ENCODE measurements around the gene SELENOI.

The SELENOI gene

DNA sequence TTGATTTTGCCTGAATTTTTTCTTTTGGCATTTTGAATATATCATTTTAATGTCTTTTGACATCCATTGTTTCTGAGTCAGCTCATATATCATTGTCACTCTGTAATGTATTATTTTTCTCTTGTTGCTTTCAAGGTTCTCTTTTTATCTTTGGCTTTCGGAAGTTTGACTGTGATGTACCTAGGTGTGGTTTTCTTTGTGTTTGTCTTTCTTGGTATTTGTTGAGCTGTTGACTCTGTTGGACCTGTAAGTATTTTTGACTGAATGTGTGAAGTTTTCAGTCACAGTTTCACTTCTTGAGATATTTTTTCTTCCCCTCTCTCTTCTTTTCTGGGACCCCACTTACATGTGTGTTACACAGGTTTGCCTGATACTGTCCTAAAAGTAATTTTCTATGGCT lies 30.9 kb downstream of the SELENOI start:
- WGBS, 2 experiments = 78 to 100% methylated on average over 1 of the region's 1 CpG
- no peaks in the 10 kb centered on the region for H3K9me3 ChIP-seq (ENCODE audit: control insufficient read depth, low read length)
- no peaks in the 10 kb centered on the region for H3K27me3 ChIP-seq (ENCODE audit: control insufficient read depth, insufficient read depth, low read length, poor library complexity, severe bottlenecking)
- no peak overlapping the region for H3K27ac ChIP-seq (ENCODE audit: insufficient read depth, low read depth, low read length, poor library complexity, severe bottlenecking)
- no peaks in the 10 kb centered on the region for H3K4me1 ChIP-seq (ENCODE audit: control insufficient read depth, insufficient read depth, low read length)
- H3K4me3 ChIP-seq (ENCODE audit: insufficient read depth, low read depth, low read length) = no peak overlapping the region
- peaks cover 17% of the 10 kb centered on the region for H3K36me3 ChIP-seq (ENCODE audit: control insufficient read depth, insufficient read depth, low read length)

DNA sequence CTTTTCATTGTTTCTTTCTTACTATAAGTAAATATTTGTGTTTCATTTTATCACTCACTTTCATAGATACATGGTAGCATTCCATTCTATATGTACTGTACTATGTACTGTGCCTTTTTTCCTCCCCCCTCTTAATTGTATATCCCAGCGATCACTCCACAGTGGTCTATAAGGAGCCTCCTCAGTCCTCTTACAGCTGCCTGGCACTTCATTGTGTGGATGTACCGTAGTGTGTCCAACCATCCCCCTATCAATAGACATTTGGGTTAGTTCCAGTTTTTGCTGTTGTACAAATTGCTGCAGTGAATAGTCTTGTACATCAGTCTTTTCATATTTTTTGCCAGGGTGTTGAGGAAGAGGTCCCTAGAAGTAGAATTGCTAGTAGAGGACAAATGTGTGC lies 34.3 kb downstream of the SELENOI start:
- Histone ChIP-seq H3K4me1 (ENCODE audit: control insufficient read depth, insufficient read depth, low read length) (no peaks in the 10 kb centered on the region), H3K27me3 (ENCODE audit: control insufficient read depth, insufficient read depth, low read length, poor library complexity, severe bottlenecking) (no peaks in the 10 kb centered on the region), H3K4me3 (ENCODE audit: insufficient read depth, low read depth, low read length) (no peak overlapping the region), H3K36me3 (ENCODE audit: control insufficient read depth, insufficient read depth, low read length) (no peaks in the 10 kb centered on the region), H3K9me3 (ENCODE audit: control insufficient read depth, low read length) (no peaks in the 10 kb centered on the region), H3K27ac (ENCODE audit: insufficient read depth, low read depth, low read length, poor library complexity, severe bottlenecking) (no peak overlapping the region)
- WGBS, 2 experiments = 94 to 95% methylated on average over 2 of the region's 2 CpGs

DNA sequence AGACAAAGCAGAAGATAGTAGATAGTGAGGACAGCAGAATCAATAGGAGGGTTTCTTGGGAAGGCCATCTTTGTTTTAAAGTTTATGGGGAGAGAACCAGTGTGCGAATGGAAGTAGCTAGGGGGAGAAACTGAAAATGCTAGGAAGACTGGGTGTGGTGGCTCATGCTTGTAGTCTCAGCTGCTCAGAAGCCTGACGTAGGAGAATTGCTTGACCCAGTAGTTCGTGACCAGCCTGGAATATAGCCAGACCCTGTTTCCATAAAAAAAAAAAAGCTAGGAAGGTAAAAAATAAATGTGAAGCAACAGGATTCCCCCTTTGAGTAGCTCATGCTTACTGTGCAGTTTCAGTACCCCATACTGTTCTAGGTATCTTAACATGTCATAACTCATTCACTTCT lies 36.6 kb downstream of the SELENOI start:
- Histone ChIP-seq H3K27ac (ENCODE audit: insufficient read depth, low read depth, low read length, poor library complexity, severe bottlenecking) (no peak overlapping the region), H3K27me3 (ENCODE audit: control insufficient read depth, insufficient read depth, low read length, poor library complexity, severe bottlenecking) (no peaks in the 10 kb centered on the region), H3K9me3 (ENCODE audit: control insufficient read depth, low read length) (no peaks in the 10 kb centered on the region), H3K4me3 (ENCODE audit: insufficient read depth, low read depth, low read length) (no peak overlapping the region), H3K36me3 (ENCODE audit: control insufficient read depth, insufficient read depth, low read length) (peaks cover 5% of the 10 kb centered on the region), H3K4me1 (ENCODE audit: control insufficient read depth, insufficient read depth, low read length) (no peaks in the 10 kb centered on the region)
- 90 to 97% methylated on average over 3 of the region's 3 CpGs for WGBS, 2 experiments

DNA sequence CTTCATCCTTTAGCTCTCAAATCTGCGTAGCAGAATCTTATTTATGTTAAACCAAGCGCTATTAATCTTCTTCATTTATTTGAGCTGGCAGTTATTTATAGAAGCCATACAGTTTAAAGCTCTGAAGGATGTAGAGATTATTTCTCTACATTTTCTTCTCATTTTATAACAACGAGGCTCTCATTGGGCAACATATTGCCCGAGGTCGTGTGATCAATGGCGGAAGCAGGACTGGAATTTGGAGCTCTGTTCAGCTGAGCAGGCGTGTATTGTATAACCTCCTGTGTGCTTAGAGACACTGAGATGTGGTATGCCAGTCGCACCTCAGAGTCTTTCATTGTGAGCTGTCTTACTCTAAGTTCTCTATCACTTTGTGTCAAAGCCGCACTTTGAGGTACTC lies 38.2 kb downstream of the SELENOI start:
- Histone ChIP-seq H3K4me1 (ENCODE audit: control insufficient read depth, insufficient read depth, low read length) (no peaks in the 10 kb centered on the region), H3K36me3 (ENCODE audit: control insufficient read depth, insufficient read depth, low read length) (peaks cover 5% of the 10 kb centered on the region)

DNA sequence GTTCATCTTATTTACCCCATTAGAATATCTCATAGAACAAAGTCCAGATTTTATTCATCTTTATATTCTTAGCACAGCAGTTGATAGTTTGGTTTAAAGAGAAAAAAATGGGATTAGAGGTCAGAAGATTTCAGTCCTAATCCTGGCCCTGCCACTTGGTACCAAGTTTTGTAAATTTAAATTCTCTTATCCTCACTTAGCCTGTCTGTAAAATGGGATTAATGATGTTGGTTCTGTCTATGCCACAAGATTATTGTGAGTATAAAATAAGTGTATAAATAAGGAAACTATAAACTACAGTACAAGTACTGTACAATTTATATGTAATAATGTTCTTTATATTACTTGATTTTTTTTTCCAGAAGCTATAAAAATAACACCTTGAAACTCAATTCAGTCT lies 38.7 kb downstream of the SELENOI start:
- Histone ChIP-seq H3K27ac (ENCODE audit: insufficient read depth, low read depth, low read length, poor library complexity, severe bottlenecking) (no peak overlapping the region), H3K9me3 (ENCODE audit: control insufficient read depth, low read length) (no peaks in the 10 kb centered on the region), H3K4me3 (ENCODE audit: insufficient read depth, low read depth, low read length) (no peak overlapping the region), H3K4me1 (ENCODE audit: control insufficient read depth, insufficient read depth, low read length) (no peaks in the 10 kb centered on the region), H3K36me3 (ENCODE audit: control insufficient read depth, insufficient read depth, low read length) (peaks cover 7% of the 10 kb centered on the region), H3K27me3 (ENCODE audit: control insufficient read depth, insufficient read depth, low read length, poor library complexity, severe bottlenecking) (no peaks in the 10 kb centered on the region)

More for the DNA sequence above, 38.2 kb downstream of the SELENOI start:
- no peak overlapping the region for H3K27ac ChIP-seq (ENCODE audit: insufficient read depth, low read depth, low read length, poor library complexity, severe bottlenecking)
- no peak overlapping the region for H3K4me3 ChIP-seq (ENCODE audit: insufficient read depth, low read depth, low read length)
- H3K27me3 ChIP-seq (ENCODE audit: control insufficient read depth, insufficient read depth, low read length, poor library complexity, severe bottlenecking) = no peaks in the 10 kb centered on the region
- 95 to 96% methylated on average over 9 of the region's 9 CpGs for WGBS, 2 experiments
- H3K9me3 ChIP-seq (ENCODE audit: control insufficient read depth, low read length) = no peaks in the 10 kb centered on the region

DNA sequence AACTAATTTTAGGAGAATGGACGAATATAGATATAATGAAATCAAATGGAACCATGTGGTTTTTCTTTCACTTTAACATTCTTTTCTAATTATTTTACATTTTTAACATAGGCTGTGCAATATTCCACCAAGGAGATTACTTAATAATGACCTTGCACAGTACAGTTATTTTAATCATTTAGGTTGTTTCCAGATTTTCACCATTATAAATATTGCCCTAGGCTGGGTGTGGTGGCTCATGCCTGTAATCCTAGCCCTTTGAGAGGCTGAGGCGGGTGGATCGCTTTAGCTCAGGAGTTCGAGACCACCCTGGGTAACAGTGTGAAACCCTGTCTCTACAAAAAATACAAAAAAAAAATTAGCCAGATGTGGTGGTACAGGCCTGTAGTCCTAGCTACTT lies 41.2 kb downstream of the SELENOI start:
- no peaks in the 10 kb centered on the region for H3K27me3 ChIP-seq (ENCODE audit: control insufficient read depth, insufficient read depth, low read length, poor library complexity, severe bottlenecking)
- H3K4me3 ChIP-seq (ENCODE audit: insufficient read depth, low read depth, low read length) = no peak overlapping the region
- no peak overlapping the region for H3K27ac ChIP-seq (ENCODE audit: insufficient read depth, low read depth, low read length, poor library complexity, severe bottlenecking)
- no peaks in the 10 kb centered on the region for H3K4me1 ChIP-seq (ENCODE audit: control insufficient read depth, insufficient read depth, low read length)
- H3K9me3 ChIP-seq (ENCODE audit: control insufficient read depth, low read length) = no peaks in the 10 kb centered on the region
- H3K36me3 ChIP-seq (ENCODE audit: control insufficient read depth, insufficient read depth, low read length) = peaks cover 12% of the 10 kb centered on the region
- WGBS, 2 experiments = 82 to 92% methylated on average over 3 of the region's 4 CpGs

DNA sequence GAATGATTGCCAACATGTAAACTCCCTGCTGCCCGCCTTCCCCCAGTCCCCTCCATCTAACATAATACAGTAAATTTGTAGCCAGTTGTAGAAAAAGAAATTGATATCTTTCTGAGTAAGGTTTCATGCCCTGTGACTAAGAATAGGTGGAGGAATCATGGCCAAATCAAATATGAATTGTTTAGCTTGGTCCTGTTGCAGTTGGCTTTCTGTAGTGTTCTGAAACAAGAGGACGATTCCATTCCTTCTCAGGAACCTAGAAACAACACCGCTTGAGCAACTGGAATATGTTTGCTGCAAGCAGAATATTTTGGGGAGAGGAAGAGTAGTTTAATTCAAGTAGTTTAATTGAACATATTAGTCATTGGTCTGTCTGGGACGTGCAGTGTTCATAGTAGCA lies 48.8 kb downstream of the SELENOI start:
- Histone ChIP-seq H3K36me3 (ENCODE audit: control insufficient read depth, insufficient read depth, low read length) (peaks cover 4% of the 10 kb centered on the region), H3K4me3 (ENCODE audit: insufficient read depth, low read depth, low read length) (no peak overlapping the region), H3K27ac (ENCODE audit: insufficient read depth, low read depth, low read length, poor library complexity, severe bottlenecking) (peak overlapping the region; percentile 12), H3K9me3 (ENCODE audit: control insufficient read depth, low read length) (no peaks in the 10 kb centered on the region), H3K27me3 (ENCODE audit: control insufficient read depth, insufficient read depth, low read length, poor library complexity, severe bottlenecking) (no peaks in the 10 kb centered on the region), H3K4me1 (ENCODE audit: control insufficient read depth, insufficient read depth, low read length) (no peaks in the 10 kb centered on the region)
- WGBS, 2 experiments = 95 to 98% methylated on average over 2 to 3 of the region's 4 CpGs

DNA sequence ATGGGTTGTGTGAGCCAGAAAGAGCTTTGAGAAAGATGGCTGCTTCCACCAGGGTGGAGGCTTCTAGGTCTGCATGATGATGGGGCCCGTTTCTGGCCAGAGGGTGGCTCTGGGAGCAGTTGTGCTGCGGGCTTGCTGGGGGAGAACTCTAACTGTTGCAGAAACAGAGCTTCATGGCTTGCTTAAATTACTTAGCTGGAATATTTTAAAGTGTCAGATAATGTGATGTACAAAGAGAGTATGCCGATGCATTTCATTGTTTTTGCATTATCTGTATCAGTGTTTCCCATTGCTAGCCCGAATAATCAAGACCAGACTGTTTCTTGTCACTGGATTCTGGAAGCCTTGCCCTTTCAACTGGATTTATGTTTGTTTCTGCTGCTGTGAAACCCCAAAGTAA lies 49.5 kb downstream of the SELENOI start:
- Histone ChIP-seq H3K27ac (ENCODE audit: insufficient read depth, low read depth, low read length, poor library complexity, severe bottlenecking) (no peak overlapping the region), H3K36me3 (ENCODE audit: control insufficient read depth, insufficient read depth, low read length) (peaks cover 3% of the 10 kb centered on the region)
- WGBS, 2 experiments = 88 to 93% methylated on average over 4 of the region's 4 CpGs

DNA sequence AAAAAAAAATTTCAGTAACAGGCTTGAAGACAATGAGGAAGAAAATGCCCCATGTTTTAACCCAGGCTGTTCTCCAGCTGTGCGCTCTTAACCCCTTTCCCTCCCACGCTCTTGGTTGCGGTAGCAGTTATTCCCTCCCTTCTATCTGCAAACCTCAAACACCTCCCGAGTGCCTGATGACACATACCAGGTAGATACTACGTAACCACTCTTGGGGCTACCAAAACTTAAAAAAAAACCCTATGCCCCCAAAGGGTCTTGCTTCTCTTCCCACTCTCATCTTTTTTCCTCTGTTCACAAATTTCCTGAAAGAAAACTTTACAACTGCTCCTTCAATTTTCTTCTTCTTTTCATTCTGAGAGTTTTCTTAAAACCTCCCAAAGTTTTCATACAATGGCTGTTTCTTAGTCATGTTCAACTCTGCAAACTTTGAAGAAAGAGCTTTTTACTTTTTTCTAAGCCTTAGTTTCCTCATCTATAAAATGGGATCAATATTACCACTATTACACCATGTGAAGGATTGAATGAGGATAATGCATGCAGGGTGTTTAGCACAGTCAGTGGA lies 50.9 kb downstream of the SELENOI start:
- WGBS, 2 experiments = 91 to 92% methylated on average over 5 of the region's 5 CpGs
- no peaks in the 10 kb centered on the region for H3K27me3 ChIP-seq (ENCODE audit: control insufficient read depth, insufficient read depth, low read length, poor library complexity, severe bottlenecking)
- no peaks in the 10 kb centered on the region for H3K9me3 ChIP-seq (ENCODE audit: control insufficient read depth, low read length)
- H3K27ac ChIP-seq (ENCODE audit: insufficient read depth, low read depth, low read length, poor library complexity, severe bottlenecking) = no peak overlapping the region
- H3K4me3 ChIP-seq (ENCODE audit: insufficient read depth, low read depth, low read length) = no peak overlapping the region
- H3K36me3 ChIP-seq (ENCODE audit: control insufficient read depth, insufficient read depth, low read length) = no peaks in the 10 kb centered on the region
- H3K4me1 ChIP-seq (ENCODE audit: control insufficient read depth, insufficient read depth, low read length) = peaks cover 4% of the 10 kb centered on the region

More for the DNA sequence above, 49.5 kb downstream of the SELENOI start:
- Histone ChIP-seq H3K9me3 (ENCODE audit: control insufficient read depth, low read length) (no peaks in the 10 kb centered on the region), H3K4me1 (ENCODE audit: control insufficient read depth, insufficient read depth, low read length) (no peaks in the 10 kb centered on the region), H3K27me3 (ENCODE audit: control insufficient read depth, insufficient read depth, low read length, poor library complexity, severe bottlenecking) (no peaks in the 10 kb centered on the region), H3K4me3 (ENCODE audit: insufficient read depth, low read depth, low read length) (no peak overlapping the region)

DNA sequence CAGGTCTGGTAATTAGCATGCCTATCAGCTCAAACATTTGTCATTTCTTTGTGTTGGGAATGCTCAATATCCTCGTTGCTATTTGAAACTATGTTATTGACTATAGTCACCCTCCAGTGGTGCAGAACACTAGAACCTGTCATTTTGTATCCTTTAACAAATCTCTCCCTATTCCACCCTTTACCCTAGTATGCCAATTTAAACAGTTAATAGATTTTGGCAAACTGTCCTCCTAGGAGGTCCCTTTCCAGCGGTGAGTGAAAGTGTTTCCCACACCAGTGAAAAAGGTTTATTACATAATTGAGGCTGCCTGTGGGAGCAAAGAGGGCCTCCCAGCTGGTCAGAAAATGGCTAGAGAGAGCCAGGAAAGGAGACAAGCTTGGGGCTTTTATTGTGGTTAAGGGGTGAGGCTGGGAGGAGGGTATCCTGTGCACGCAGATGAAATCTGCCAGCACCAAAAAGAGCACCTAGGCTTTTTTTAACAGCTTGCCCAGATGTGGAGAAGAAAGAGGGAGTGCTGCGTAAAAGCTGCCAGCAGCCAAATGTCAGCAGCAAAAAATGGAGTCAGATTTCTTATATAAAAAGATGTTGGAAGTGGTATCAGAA lies 53.9 kb downstream of the SELENOI start:
- H3K27ac ChIP-seq (ENCODE audit: insufficient read depth, low read depth, low read length, poor library complexity, severe bottlenecking) = no peak overlapping the region
- no peaks in the 10 kb centered on the region for H3K9me3 ChIP-seq (ENCODE audit: control insufficient read depth, low read length)
- 65 to 68% methylated on average over 4 of the region's 4 CpGs for WGBS, 2 experiments
- no peaks in the 10 kb centered on the region for H3K36me3 ChIP-seq (ENCODE audit: control insufficient read depth, insufficient read depth, low read length)
- H3K4me3 ChIP-seq (ENCODE audit: insufficient read depth, low read depth, low read length) = no peak overlapping the region
- no peaks in the 10 kb centered on the region for H3K27me3 ChIP-seq (ENCODE audit: control insufficient read depth, insufficient read depth, low read length, poor library complexity, severe bottlenecking)
- peaks cover 8% of the 10 kb centered on the region for H3K4me1 ChIP-seq (ENCODE audit: control insufficient read depth, insufficient read depth, low read length)

Data from ectodermal cell (in vitro differentiated cells).